ENCODE measurements around the gene IL17REL. TPM values are rescaled to one million over a fixed set of nuclear protein-coding genes. Genes with fewer than 3 reads are reported as not detected.

The IL17REL gene
- polyA plus RNA-seq, 3 donors: 0.03 to 0.11 TPM; not detected in 1

DNA sequence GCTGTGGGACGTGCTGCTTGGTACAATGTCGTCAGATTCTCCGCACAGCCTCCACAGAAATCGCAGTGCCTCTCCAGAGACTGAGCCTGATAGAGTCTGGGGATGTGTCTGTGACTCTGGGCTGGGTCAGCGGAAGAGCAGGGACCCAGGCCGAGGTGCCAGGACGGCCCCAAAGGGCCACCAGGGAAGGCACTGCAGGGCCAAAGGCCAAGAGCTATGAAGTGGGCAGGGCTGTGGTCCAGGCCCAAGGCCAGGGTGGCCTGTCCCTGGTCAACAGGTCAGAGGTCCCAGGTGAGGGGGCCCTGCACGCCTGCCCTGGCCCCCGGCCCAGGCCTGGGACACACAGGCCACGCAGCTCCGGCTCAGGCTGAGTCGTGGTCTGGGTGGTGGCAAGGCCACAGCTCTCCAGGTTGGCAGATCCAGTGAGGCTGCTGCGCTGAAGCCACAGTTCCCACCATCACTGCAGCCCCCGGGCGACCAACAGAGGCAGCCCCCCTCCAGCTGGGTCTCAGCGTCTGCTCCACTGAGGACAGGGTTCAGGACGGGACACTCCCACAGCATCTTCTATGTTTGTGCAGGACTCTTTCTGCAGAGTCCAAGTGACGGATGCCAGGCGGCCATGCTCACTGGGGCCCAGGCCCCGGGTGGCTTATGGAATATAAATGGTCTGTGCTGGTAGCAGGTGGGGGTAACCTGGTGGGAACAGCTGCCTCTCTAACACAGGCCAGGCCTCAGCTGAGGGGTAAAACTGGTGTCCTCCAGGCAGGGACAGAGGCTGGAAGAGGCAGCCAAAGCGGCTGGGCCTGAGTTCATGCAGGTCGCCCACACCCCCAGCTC, 56.8 kb downstream of the IL17REL start:
- WGBS, 3 donors: 84 to 90% (median 88%) methylated on average over 22 of the region's 22 CpGs
- no peak overlapping the region for H3K27ac ChIP-seq (ENCODE audit: low read depth, low read length)

GRCh38 chr22:49954991-49955580, 57.5 kb downstream of the IL17REL start:
- whole genome bisulfite sequencing, 3 donors: 69 to 76% (median 69%) methylated on average over 9 to 15 of the region's 15 CpGs
- H3K27ac ChIP-seq (ENCODE audit: low read depth, low read length): no peak overlapping the region

GRCh38 chr22:49954354-49954753, 58.2 kb downstream of the IL17REL start:
- no peak overlapping the region for H3K27ac ChIP-seq (ENCODE audit: low read depth, low read length)
- WGBS, 3 donors: 42 to 74% (median 59%) methylated on average over 7 to 8 of the region's 8 CpGs

- WGBS, 3 donors: 57 to 70% (median 63%) methylated on average over 18 of the region's 18 CpGs
- H3K27ac ChIP-seq (ENCODE audit: low read depth, low read length): no peak overlapping the region
Observed at GRCh38 chr22:49953680-49954344, 58.8 kb downstream of the IL17REL start.

- WGBS, 3 donors: 41 to 69% (median 59%) methylated on average over 14 to 20 of the region's 20 CpGs
Observed at GRCh38 chr22:49953027-49953679, 59.4 kb downstream of the IL17REL start.

GRCh38 chr22:49951986-49952896, 60.3 kb downstream of the IL17REL start:
- WGBS, 3 donors: 55 to 75% (median 67%) methylated on average over 23 to 24 of the region's 24 CpGs
- no peak overlapping the region for H3K27ac ChIP-seq (ENCODE audit: low read depth, low read length)

More at GRCh38 chr22:49953027-49953679, 59.4 kb downstream of the IL17REL start:
- H3K27ac ChIP-seq (ENCODE audit: low read depth, low read length): no peak overlapping the region

- 48 to 86% (median 84%) methylated on average over 4 of the region's 4 CpGs for WGBS, 3 donors
- no peak overlapping the region for H3K27ac ChIP-seq (ENCODE audit: low read depth, low read length)
Observed at GRCh38 chr22:49951678-49951985, 60.9 kb downstream of the IL17REL start.

- no peak overlapping the region for H3K27ac ChIP-seq (ENCODE audit: low read depth, low read length)
- 22 to 75% (median 68%) methylated on average over 25 to 28 of the region's 28 CpGs for WGBS, 3 donors
Observed at GRCh38 chr22:49951000-49951677, 61.4 kb downstream of the IL17REL start.

- 56 to 84% (median 74%) methylated on average over 9 to 18 of the region's 18 CpGs for WGBS, 3 donors
- no peak overlapping the region for H3K27ac ChIP-seq (ENCODE audit: low read depth, low read length)
Observed at GRCh38 chr22:49950396-49950994, 62.1 kb downstream of the IL17REL start.

GRCh38 chr22:49949914-49950292, 62.7 kb downstream of the IL17REL start:
- no peak overlapping the region for H3K27ac ChIP-seq (ENCODE audit: low read depth, low read length)

DNA sequence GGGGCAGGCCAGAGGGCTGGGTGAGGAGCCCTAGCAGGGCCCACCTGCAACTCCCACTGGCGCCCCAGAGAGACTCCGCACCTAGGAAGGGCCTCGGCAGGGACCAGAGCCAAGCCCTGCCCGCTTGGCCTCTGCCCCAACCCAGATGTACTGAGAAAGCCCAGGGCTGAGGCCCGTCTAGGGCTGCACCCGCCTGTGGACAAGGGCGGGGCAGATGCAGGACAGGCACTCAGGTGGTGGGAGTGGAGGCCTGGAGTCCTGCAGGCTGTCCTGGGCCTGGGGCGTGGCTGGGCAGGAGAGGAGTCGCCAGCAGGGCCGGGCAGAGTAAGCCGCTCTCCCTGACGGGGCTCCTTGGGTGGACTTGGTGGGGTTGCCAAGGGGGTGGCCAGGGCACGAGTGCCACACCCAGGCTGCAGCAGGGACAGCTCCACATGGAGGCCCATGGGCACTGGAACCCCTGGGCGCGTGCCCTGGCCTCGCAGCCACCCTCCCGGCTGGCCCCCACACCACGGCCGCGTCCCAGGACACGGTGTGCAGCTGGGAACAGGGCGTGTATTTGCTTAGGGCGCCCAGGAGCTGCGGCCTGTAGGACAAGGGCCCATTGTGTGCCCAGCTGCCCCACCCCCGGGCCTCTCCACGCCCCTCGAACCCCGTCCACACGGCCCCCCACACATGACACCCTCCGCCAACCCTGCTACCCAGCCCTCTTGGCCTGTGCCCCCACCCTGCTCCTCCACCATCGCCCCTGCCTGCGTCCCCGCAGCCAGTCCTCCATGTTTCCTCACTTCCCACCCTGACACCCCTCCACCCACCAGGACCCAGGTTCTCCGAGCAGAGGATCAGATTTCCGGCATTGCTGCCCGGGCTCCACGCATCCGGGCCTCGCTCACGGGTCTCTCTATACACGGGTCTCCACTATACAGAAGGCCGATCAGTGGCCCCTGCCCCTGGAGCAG, 63.3 kb downstream of the IL17REL start:
- H3K27ac ChIP-seq (ENCODE audit: low read depth, low read length): no peak overlapping the region
- WGBS, 3 donors: 37 to 90% (median 77%) methylated on average over 37 to 42 of the region's 42 CpGs

More at GRCh38 chr22:49949914-49950292, 62.7 kb downstream of the IL17REL start:
- WGBS, 3 donors: 77 to 92% (median 84%) methylated on average over 8 to 11 of the region's 11 CpGs

GRCh38 chr22:49948116-49948957, 64.2 kb downstream of the IL17REL start:
- no peak overlapping the region for H3K27ac ChIP-seq (ENCODE audit: low read depth, low read length)
- 36 to 86% (median 82%) methylated on average over 21 to 23 of the region's 23 CpGs for WGBS, 3 donors

DNA sequence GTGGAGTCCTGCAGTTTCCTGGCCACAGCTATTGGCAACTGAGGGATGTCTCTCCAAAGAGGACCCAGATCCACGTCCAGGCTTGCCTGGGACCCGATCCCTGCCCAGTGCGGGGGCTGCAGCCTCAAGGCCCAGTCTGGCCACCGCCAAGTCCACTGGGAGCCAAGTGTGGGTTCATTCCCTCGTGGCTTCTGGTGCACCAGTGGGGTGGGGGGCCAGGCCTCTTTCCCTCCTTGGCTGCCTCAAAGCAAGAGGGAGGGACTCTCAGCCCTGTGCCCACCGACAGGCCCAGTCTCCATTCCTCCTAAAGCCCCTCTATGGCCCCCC, 65.3 kb downstream of the IL17REL start:
- 57 to 86% (median 74%) methylated on average over 6 of the region's 6 CpGs for WGBS, 3 donors
- no peak overlapping the region for H3K27ac ChIP-seq (ENCODE audit: low read depth, low read length)

DNA sequence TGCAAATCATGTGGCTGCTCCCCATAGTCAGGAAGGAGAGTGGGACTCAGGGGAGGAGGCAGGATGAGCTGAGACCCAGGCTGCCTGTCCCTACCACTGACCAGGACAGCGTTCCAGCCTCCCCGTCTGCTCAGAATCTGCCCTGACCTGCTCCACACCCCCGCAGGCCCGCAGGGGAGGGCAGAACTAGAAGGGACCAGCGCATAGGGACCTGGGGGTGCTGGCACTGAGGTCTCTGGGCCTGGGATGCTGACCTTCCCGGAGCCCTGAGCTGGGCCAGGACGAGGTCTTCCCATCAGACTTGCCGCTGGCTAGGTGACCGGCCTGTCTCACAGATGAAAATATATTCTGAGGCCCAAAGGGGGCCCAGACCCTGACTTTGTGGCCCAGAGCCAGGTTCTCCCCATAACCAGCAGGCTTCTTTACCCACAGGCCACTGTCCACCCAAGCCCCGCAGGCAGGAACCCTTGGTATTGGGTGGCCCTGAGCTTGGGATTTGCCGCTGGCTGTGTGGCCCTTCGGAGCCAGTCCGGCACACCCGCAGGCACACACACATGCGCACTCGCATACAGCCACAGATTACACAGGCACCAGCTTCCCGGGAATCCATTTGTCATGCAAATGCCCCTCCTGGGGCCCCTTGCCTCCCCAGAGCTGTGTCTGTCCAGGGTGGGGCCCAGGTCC, 65.8 kb downstream of the IL17REL start:
- WGBS, 3 donors: 60 to 90% (median 86%) methylated on average over 17 of the region's 17 CpGs
- H3K27ac ChIP-seq (ENCODE audit: low read depth, low read length): no peak overlapping the region
